ENCODE data around the gene OGFOD2.

Gene OGFOD2

DNA sequence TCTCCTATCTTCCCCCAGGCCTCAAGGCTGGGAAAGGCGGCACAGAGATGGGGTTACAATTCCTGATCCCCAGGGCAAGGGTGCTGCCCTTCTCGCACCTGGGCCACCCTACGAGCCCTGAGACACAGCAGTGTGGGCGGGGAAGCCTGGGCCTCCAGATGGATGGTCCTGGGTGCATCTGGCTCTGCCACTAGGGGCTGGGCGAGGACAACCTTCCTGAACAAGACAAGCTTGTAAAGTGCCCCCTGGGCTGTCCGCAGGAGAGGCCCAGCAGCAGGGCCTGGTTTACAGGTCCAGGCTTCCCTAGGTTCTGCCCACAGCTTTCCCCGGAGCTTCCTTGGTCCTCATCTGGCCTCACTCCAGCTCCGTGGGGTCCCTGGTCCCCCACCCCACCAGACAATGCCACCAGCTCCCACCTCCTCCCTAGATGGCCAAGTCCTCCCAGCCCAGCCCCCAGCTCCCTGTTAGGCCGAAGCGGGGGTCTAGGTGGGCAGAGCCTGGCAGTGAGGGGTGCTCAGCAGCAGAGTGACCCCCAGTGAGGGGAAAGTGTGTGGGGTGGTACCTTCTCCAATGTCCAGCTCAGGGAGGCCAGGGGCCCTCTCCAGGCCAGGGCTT, 14.3 kb downstream of the OGFOD2 start:
- DNase-seq (ENCODE audit: low read depth), result no peak

DNA sequence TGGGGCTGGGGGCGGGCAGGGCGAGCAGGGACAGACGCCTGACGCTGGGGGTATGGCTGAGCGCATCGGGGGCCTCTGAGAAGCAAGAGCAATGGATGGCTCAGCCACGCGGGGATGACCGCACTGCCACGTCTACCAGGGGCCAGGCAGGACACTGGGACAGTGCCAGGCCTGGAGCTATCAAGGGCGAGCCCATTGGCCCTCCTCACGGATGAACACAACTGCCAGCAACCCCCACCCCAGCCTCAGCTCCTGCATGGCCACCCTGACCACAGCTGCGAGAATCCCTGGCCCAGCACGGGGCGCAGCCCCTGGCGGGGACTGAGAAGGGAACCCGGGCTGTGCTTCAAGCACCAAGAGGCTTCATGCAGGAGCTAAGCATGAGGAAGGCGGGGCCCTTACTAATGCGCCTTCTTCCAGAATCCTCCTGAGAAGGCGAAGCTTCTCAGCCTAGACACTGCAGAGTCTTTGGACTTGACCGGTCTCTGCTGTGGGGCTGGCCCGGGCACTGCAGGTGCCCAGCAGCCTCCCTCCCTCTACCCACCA, 14.9 kb downstream of the OGFOD2 start:
- no peak for DNase-seq (ENCODE audit: low read depth)

DNA sequence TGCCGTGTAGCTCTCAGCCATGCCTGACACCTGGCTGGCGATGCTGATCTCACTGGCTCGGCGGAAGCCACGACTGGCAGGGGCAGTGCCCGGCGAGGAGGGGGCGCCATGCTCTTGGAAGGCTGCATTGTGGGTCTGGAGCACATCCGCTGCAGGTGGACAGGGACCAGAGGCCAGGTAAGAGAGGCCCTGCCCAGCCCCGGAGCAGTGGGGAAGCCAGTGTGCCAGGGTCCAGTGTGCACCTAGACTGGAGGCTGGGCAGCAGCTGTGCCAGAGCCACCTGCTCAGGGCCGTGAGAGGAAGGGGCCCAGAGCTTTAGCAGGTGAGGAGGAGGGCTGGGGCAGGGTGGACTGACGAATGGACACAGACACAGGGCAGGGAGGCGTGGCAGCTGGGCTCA, 15.5 kb downstream of the OGFOD2 start:
- DNase-seq (ENCODE audit: low read depth), result no peak

DNA sequence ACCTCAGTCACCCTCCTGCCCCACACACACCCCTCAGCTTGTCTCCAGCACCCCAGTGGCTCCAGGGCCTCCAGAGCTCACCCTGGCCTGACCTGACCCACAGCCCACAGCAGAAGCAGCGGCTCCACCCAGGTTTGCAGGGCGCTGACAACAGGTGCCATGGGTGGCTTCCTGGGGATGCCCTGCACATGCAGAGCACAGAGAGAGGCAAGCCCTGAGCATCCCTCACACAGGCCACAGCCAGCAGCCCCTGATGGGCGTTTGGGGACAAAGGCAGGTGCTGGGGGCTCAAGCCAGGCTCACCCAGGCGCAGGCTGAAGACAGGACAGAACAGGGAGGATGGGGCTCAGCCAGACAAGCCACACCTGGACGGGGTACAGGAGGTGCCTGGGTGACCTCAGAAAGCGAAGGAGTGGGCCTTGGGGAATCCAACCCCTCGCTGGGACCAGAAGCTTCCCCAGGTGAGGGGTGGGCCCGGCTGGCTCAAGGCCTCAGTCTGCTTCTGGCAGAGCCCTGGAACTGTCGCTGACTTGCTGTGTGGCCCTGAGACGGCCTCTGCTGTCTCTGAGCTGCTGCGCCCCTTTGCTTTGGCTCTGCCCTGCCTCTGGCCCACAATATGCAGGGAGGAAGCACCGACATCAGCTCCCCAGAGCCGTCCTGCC, 16.0 kb downstream of the OGFOD2 start:
- DNase-seq (ENCODE audit: low read depth), result no peak

DNA sequence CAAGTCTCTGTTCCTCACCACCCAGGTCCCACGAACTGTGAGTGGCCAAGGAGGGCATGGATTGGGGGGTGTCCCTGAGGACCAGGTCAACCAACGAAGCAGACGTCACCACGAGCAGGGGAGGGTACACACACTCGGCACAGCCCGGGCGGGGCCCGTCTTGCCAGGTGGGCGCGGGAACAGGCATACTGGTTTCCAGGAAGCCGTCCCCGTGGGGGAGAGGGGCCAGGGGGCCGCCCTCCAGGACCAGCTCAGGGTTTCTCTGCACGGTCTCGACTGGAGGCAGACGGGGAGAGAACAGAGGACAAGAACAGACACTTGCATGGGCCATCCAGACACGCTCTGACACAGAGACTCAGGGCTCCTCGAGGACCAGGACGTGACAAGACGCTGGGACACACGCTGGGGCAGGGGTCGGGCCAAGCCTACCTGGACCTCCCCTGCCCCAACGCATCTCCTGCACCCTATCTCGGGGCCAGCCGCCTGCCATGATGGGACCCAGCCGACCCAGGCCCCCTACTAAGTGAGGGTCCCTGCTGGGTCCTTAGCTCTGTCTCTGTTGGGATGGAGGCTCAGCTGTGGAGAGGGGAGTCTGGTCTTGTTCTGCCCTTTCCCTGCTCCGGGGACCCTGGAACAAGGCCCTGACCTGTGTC, 16.7 kb downstream of the OGFOD2 start:
- DNase-seq (ENCODE audit: low read depth), result no peak

DNA sequence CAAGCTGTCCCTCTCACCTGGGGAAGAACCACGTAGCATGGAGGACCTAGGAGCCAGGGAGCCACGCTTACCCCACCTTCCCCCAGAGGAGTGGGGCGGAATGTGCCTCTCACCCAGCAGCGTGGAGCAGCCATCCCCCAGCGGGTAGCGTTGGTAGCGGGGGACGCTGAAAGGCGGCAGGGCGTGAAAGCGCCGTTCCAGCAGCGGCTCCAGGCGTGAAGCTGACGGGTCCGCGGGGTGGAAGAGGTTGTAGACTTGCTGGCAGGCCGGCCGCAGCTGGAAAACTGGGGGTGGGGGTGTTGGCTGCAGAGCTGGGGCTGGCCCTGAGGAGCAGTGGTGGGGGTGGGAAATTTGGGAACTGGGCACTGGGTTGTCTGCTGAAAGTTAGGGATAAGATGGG, 17.3 kb downstream of the OGFOD2 start:
- DNase-seq (ENCODE audit: low read depth), result no peak

DNA sequence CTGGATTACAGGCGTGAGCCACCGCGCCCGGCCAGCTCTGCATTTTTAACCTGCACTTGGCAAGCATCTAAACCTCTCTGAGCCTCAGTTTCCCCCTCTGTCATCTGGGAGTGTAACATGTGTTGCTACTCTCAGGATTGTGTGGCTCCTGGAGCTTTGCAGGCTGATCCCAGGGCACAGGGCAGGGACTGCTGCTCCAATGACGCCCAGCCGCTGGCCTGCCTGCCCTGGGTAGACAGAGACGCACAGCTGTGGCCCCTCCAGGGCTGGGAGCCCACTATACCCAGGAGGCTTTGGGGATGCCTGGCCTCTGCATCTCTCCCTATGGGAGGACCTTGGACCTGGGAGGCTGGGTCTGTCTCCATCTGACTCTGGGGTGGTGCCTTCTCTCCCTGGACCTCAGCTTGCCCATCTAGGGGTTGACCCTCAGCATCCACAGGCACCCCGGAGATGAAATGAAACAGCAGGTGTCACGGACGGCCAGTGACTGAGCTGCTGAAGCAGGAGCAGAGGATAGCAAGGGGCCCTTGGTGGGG, 19.2 kb downstream of the OGFOD2 start:
- DNase-seq (ENCODE audit: low read depth), result no peak

DNA sequence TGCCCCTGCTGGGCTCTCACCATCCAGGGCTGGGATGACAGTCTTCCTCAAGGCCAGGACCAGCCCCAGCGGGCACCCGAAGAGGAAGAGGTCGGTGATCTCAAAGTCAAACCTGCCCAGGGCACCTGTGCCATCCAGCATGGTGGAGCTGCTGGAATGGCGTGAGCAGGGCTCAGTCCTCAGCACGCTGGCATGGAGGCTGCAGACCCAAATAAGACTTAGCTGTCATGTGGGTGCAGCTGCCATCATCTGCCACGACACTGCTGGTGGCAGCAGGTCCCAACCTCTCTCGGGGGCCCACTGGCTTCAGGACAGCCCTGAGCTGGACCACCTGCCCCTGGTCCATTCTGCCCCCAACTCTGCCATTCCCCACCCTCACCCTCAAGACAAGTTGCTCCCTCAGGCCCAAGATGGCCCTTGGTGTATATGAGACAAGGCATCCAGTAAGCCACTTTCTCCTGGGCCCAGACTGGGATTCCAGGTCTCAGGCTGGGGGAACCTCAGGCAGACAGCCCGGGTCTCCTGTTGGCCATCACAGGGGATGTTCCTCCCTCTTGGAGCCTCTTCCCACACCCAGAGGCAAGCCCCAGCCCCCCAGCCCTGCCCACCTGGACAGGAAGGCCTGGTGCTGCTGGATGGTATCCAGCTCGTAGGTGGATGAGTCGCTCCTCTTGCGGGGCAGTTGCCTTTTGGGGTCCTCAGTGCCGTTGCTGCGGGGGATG, 19.9 kb downstream of the OGFOD2 start:
- no peak for DNase-seq (ENCODE audit: low read depth)

DNA sequence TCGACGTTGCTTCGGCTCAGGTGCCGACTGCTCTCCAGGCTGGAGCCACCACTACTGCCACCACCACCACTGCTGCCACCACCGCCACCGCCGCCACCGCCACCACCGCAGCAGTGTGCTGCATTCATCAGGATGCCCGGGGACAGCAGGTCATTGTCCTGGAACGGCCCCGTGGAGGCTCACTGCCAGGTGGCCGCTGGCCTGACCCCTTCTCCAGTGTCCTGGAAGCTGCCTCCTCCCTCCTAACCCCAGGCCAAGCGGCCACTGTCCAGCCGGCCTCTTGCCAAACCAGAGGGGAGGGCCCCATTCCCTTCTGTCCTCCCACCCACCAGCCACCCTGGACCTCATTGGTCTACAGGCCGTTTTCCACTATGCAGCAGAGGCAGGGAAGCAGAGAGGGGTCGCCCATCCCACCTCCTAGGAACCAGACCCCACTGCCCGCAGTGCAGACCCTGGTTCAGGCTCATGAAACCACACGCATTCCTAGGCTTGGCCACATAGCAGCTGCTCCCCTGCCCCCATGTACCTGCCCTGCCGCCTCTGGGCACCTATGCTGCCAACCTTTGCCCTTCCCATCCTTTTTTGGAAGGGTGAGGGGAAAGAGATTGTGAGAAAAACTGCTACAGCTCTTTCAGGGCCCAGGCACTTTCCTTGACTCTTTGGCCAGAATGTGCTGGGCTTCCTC, 20.6 kb downstream of the OGFOD2 start:
- no peak for DNase-seq (ENCODE audit: low read depth)

DNA sequence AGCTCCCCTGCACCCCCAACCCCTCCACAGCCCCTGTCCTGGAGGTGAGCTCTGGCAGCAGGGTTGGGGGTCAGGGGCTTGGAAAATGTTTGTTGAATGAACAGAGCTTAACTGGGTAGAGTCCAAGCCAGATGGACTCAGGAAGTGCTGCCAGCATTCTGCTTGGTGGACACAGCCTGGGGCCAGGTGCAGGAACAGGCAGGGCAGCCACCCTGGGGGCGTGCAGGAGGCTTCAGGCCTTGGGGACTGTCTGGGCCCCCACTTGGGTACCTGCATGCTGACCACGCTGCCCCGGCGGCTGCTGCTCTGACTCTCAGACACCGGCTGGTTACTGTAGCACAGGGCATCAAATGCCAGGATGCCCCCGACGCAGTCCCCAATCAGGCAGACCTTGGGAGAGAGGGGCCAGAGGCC, 21.2 kb downstream of the OGFOD2 start:
- no peak for DNase-seq (ENCODE audit: low read depth)

DNA sequence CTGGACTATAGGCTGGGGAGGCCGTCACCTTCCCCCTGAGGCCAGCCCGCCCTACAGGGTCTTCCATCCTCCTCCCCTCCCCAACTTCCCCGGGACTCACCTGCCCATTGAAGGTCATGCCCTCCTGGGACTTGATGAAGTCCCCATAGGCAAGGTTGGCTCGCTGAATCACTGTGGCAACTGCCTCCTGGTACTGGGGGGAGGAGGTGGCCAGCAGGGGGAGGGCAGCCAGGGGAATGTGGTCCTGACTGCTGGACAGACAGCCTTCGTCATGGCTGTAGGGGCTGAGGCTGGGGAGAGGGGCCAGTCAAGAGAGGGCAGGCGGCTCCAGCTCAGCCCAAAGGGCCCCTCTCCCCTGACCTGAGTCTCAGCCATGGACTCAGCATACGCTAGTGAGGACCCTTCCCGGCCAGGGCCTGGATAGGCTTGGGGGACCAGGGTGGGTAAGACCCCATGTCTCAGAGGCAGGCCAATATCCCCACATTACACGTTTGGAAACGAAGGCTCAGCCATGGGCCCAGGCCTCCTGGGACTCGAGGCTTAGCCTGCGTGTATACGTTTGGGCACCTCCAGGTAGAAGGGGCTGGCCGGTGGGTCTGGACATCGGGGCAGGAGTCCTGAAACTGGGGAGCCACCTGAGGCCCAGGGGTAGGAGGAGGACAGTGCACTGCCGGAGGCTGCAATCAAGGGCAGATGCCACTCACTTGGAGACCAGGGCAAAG, 21.7 kb downstream of the OGFOD2 start:
- no peak for DNase-seq (ENCODE audit: low read depth)

DNA sequence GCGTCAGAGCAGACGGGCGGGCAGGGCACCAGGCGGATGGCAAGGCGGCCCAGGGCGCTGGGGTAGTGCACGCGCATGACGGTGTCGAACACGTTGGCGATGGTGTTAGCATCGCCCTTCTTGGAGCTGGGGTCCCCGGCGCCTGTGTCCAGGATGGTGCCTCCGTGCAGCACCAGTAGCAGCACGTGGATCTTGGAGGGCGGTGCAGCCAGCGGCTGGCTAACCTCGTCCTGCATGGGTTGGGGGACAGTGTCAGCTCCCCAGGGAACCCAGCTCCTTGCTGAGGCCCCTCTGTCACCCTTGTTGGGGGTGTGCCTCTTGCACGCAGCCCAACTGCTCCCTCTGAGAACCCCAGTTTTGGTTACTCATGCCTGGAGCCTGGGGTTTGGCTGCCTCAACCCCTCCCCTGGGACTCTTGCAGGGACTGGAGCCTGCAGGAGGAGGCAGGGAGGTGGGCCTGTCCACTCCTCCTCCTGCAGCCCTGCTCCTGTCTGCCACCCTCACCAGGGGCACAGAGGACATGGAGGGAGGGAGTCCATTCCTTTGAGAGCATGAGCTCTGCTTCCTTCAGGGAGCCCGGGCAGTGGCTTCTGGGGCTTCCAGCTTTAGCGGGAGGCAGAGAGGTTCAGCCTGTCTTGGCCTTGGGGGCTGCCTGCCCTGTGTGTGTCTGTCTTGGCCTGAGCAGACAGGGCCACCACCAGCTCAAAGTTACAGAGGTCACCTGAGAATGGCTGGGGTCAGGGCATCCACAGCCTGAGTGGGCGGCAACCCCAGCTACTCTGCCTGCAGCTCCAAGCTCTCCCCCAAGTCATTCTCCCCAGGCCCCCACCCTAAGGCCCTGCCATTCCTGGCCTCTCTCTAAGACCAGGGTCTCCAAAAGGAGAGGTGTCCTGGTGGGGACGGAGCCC, 22.6 kb downstream of the OGFOD2 start:
- no peak for DNase-seq (ENCODE audit: low read depth)

DNA sequence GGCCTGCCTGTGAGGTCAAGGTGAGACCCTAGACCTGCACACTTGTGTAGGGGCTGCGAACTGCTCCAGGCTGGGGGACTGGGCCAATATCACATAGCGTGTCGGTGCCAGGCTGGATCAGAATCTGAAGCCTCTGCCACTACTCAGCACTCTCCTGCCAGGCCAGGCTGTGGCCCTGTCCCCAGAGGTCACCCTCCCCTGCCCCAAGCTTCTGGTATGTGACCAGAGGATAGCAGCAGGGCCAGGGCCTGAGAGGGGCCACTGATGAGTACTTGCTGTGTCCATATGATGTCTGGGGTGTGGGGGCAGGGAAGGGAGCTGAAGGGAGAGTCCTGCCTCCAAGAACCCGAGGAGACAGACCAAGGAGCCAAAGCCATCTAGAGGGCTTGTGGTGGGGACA, 23.3 kb downstream of the OGFOD2 start:
- DNase-seq (ENCODE audit: low read depth), result no peak

DNA sequence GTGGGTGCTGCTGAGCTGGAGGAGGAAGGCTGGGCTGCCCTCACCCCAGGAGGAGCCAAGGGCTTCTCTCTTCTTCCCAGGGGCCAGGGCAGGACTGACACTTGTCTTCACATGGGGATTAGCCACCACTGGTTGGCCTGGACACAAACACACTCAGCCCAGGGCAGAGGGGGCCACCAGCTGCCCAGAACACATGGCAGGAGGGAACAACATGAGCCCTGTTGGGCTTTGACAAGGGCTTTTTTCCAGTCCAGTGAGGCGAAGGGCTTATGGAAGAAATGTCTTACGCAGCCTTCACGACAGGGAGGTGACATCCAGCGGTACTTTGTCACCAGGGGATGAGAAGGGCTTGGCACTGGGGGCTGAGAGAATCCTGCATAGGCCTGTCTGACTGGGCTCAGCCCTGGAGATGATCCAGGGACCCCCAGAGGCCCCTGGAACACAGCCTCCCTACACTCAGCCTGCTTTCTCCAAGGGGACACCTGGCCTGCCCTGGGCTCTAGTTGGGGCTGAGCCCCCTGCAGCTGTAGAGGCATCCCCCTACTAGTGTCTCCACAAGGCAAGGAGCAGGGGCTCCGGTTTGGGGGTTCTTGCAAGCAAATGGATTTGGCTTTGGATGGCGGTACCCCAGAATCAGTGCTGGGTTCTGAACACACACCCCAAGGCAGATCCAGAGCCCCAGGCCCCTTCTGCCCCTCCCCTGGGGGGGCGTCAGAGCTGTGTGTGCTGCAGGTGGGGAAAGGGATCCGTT, 24.3 kb downstream of the OGFOD2 start:
- no peak for DNase-seq (ENCODE audit: low read depth)

DNA sequence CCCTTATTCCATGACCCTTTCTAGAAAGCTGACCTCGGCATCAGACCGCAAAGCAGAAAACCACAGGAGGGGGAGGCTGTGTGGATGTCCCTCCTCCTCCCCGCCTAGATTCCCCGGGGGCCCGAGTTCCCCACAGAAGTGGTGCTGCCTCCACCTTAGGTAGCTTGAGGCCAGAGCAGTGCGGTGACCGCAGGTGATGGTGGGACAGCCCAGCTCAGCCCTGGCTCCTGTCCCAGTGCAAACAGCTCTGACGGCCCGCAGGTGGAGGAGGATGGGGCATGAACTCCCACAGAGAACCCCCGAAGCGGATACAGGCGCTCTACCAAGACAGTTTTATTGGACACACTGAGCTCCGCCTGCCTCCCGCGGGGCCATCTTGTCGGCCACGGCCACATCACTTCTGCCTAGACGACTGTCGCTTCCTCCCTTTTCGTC, 25.0 kb downstream of the OGFOD2 start:
- DNase-seq (ENCODE audit: low read depth), result no peak

DNA sequence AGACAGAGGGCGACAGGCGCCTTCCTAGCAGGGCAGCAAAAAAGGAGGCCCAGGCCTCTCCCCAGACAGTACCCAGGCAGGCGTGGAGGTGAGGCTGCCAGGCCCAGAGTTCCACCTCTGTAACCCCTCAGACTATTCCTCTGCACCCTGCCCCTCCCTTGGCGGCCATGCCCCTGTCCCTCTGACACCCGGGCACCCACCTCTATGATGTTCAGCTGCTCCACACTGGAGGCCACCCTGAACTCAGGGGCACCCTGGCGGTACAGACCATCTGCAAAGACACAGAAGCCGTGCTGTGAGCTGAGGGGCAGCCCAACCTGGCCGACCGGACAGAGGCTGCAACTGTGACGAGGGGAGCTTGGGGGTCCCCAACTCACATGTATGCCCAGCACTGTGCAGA, 25.5 kb downstream of the OGFOD2 start:
- DNase-seq (ENCODE audit: low read depth), result no peak

DNA sequence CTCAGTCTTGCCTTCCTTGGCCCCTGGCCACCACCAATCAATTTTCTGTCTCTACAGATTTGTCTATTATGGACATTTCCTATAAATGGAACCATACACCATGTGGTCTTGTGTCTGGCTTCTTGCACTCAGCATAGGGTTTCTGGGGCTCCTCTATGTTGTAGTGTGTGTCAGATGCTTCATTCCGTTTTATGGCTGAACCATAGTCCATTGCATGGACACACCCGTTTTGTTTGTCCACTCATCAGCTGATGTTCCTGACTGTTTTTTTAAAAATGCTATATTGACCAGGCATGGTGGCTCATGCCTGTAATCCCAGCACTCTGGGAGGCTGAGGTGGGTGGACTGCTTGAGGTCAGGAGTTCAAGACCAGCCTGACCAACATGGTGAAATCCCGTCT, 26.4 kb downstream of the OGFOD2 start:
- DNase-seq (ENCODE audit: low read depth), result no peak

DNA sequence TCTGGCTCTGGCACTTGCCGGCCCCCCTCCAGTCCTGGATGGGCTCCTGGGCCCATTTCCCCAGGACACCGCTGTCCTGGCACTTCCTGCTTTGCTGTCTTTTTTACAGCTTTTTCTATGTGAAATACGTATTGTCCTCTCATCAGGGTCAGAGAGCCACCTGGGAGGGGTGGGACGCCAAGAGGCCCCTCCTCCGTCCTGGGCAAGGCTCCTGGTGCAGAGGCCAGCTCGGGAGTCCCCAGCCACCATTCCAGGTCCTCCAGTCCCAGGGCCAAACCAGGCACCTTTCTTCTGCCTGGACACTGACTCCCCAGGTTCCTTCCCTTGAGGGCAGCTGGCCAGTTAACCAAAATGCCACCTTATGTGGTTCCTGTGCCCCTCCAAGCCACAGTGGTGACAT, 28.2 kb downstream of the OGFOD2 start:
- DNase-seq (ENCODE audit: low read depth), result no peak

DNA sequence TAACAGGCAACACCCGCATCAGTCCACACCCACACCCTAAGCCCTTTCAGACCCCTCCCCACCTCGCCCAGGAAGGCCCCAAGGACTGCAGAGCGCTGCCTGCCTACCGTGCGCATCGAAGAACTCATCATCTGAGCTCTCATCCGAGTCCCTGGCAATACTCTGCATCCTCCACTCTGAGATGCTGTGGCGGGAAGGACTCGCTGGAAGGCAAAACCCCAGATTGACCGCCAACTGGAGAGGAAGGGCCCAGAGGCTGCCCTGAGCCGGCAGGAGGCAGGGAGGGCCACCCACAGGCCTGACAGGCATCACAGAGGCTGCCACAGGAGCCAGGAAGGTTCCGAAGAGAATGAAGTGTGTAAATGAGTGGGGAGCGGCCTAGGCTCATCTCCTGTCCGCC, 29.2 kb downstream of the OGFOD2 start:
- DNase-seq (ENCODE audit: low read depth), result no peak
